Parathyroid adenoma (tissue), 2 donors: ENCODE results near the gene LY86.

ENCODE experiments used
- H2AFZ ChIP-seq: fragments of 300-600 bp; sonication (generic); one replicate; pipeline ENCODE4 v1.7.0; 2017; ENCODE audit warnings: antibody characterized with exemption, mild to moderate bottlenecking
- H3K27ac ChIP-seq: fragments of 300-600 bp; sonication (generic); one replicate; pipeline ENCODE4 v1.7.0; 2017
- H3K27me3 ChIP-seq: fragments of 300-600 bp; sonication (generic); one replicate; pipeline ENCODE4 v1.7.0; 2017; ENCODE audit warnings: low read length; ENCODE audit not compliant: control insufficient read depth, insufficient read depth
- H3K36me3 ChIP-seq: fragments of 300-600 bp; sonication (generic); one replicate; pipeline ENCODE4 v1.7.0; 2017; ENCODE audit warnings: low read length; ENCODE audit not compliant: control insufficient read depth, insufficient read depth
- H3K4me1 ChIP-seq: fragments of 300-600 bp; sonication (generic); one replicate; pipeline ENCODE4 v1.7.0; 2017; ENCODE audit warnings: control low read depth
- H3K4me2 ChIP-seq: fragments of 300-600 bp; sonication (generic); one replicate; pipeline ENCODE4 v1.7.0; 2017; ENCODE audit warnings: low read length
- H3K4me3 ChIP-seq: fragments of 300-600 bp; sonication (generic); one replicate; pipeline ENCODE4 v1.7.0; 2017; ENCODE audit warnings: low read depth, low read length
- H3K79me2 ChIP-seq: fragments of 300-600 bp; sonication (generic); one replicate; pipeline ENCODE4 v1.7.0; 2017; ENCODE audit warnings: control low read depth
- H3K9ac ChIP-seq: fragments of 300-600 bp; sonication (generic); one replicate; pipeline ENCODE4 v1.7.0; 2017; ENCODE audit warnings: mild to moderate bottlenecking
- H3K9me3 ChIP-seq: fragments of 300-600 bp; sonication (generic); one replicate; pipeline ENCODE4 v1.7.0; 2017; ENCODE audit warnings: low read length; ENCODE audit not compliant: control insufficient read depth
- TF ChIP-seq, protein P1 (sequence below): fragments of 300-600 bp; sonication (generic); IDR thresholded peaks from one replicate; pipeline ENCODE4 v1.7.0; 2017; ENCODE audit warnings: antibody characterized with exemption, mild to moderate bottlenecking
- donor health status: primary hyperparathyroidism.

The LY86 gene

DNA sequence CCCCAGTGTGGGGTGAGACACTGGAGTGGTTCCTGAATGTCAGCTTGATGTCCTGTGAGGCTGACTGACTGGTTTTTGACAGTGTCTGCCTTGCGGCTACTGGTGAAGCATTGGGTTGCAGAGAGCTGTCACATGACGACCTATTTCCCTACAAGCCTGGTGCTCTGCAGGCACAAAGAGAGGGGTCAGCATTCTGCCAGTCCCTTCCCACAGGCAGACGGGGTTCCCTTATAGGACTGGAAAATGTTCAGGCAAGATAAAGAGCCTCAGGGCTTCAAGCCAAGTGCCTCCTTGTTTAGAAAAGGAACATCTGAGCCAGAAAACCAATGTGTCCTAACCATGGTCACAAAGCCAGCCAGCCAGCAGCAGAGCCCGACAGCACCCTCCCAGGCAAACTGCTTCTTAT is 11.0 kb downstream of the LY86 start:
- Histone ChIP-seq H3K27ac (no peak overlapping the region), H2AFZ (no peak overlapping the region), H3K27me3 (no peaks in the 10 kb centered on the region), H3K9ac (no peak overlapping the region), H3K4me3 (no peak overlapping the region), H3K4me1 (no peaks in the 10 kb centered on the region), H3K36me3 (no peaks in the 10 kb centered on the region), H3K79me2 (no peaks in the 10 kb centered on the region), H3K9me3 (no peaks in the 10 kb centered on the region), H3K4me2 (no peak overlapping the region)
- TF ChIP-seq, protein P1, sequence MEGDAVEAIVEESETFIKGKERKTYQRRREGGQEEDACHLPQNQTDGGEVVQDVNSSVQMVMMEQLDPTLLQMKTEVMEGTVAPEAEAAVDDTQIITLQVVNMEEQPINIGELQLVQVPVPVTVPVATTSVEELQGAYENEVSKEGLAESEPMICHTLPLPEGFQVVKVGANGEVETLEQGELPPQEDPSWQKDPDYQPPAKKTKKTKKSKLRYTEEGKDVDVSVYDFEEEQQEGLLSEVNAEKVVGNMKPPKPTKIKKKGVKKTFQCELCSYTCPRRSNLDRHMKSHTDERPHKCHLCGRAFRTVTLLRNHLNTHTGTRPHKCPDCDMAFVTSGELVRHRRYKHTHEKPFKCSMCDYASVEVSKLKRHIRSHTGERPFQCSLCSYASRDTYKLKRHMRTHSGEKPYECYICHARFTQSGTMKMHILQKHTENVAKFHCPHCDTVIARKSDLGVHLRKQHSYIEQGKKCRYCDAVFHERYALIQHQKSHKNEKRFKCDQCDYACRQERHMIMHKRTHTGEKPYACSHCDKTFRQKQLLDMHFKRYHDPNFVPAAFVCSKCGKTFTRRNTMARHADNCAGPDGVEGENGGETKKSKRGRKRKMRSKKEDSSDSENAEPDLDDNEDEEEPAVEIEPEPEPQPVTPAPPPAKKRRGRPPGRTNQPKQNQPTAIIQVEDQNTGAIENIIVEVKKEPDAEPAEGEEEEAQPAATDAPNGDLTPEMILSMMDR = no peak

DNA sequence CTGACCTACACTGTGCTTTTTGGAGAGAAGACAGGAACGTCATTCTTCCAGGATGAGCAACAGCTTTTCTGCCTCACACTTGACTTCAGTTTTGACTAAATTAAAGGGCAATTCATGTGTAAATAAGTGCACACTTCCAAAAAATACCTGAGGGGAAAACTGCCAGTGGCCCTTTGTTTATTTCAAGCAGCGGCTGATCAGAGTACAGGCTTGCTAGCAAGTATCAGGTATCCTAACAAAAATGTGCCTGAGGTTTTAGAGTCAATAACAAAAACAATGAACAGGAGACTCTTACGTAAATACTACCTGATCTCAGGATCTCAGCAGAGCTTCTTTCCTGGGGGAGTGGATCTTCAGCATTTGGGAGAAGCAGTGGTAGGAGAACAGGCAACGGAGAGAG is 12.4 kb downstream of the LY86 start:
- TF ChIP-seq, protein P1 = no peak
- Histone ChIP-seq H3K27ac (no peak overlapping the region), H3K4me3 (no peak overlapping the region), H3K36me3 (no peaks in the 10 kb centered on the region), H3K9me3 (no peaks in the 10 kb centered on the region), H3K79me2 (no peaks in the 10 kb centered on the region), H2AFZ (no peak overlapping the region), H3K9ac (no peak overlapping the region), H3K4me2 (no peak overlapping the region), H3K27me3 (no peaks in the 10 kb centered on the region), H3K4me1 (no peaks in the 10 kb centered on the region)

DNA sequence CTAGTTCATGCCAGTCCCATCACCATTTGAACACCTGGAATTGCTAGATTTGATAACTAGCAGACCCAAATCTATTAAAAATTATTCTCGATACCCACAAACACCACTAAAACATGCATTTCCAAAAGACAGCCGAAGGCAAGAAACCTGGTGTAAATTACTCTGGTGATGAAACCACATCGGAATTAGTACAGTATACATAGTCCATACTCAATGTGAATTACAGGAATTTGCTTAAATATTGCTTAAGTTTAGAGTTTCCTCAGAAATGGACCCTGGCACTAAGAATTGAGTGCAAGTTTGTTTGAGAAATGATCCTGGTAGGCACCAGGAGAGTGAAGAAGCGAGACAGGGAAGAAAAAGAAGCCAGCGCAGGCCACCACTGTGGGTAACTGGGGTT is 13.7 kb downstream of the LY86 start:
- Histone ChIP-seq H3K36me3 (no peaks in the 10 kb centered on the region), H3K27ac (no peak overlapping the region), H3K9ac (no peak overlapping the region), H3K27me3 (no peaks in the 10 kb centered on the region), H3K79me2 (no peaks in the 10 kb centered on the region), H3K4me1 (no peaks in the 10 kb centered on the region), H3K4me2 (no peak overlapping the region), H2AFZ (no peak overlapping the region), H3K4me3 (no peak overlapping the region), H3K9me3 (no peaks in the 10 kb centered on the region)
- TF ChIP-seq, protein P1 = no peak

DNA sequence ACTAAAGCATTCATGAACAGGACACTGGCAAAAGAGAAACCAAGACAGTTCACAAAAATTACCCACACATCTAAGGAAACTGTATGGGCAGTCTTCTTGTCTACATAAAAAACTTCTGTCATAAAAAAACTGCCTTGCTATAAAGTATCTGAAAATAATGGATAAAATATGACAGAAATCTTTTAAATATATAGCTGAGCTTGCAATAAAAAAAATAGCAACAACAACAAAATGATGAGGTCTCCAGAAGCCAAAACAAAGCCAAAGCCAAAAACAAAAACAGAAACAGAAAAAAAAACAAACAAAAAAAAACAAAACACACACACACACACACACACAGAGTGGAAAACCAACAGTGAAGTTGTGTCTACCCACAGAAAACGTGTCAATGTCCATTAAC is 14.8 kb downstream of the LY86 start:
- Histone ChIP-seq H3K9me3 (no peaks in the 10 kb centered on the region), H3K9ac (no peak overlapping the region), H3K79me2 (no peaks in the 10 kb centered on the region), H3K4me2 (no peak overlapping the region), H3K27ac (no peak overlapping the region), H3K4me3 (no peak overlapping the region), H3K36me3 (no peaks in the 10 kb centered on the region), H2AFZ (no peak overlapping the region), H3K27me3 (no peaks in the 10 kb centered on the region), H3K4me1 (no peaks in the 10 kb centered on the region)
- TF ChIP-seq, protein P1 = no peak

GRCh38 chr6:6604015-6604414 is 15.5 kb downstream of the LY86 start:
- no peak overlapping the region for H3K4me3 ChIP-seq
- no peak overlapping the region for H3K4me2 ChIP-seq
- H3K9ac ChIP-seq = no peak overlapping the region
- no peaks in the 10 kb centered on the region for H3K27me3 ChIP-seq
- no peak overlapping the region for H2AFZ ChIP-seq
- H3K4me1 ChIP-seq = no peaks in the 10 kb centered on the region
- H3K27ac ChIP-seq = no peak overlapping the region
- TF ChIP-seq, protein P1 = no peak
- H3K36me3 ChIP-seq = no peaks in the 10 kb centered on the region
- H3K79me2 ChIP-seq = no peaks in the 10 kb centered on the region
- no peaks in the 10 kb centered on the region for H3K9me3 ChIP-seq
